Measurements from ENCODE around the gene SFMBT1. TPM values are rescaled to one million over a fixed set of nuclear protein-coding genes. Genes with fewer than 3 reads are reported as not detected.

Gene SFMBT1
- total and polyA plus RNA-seq, 9 of the 15 experiments (the other 6 are each of a cell fraction or from before 2014, with no cell fraction given), result 0.76 to 6.6 (median 3.6) TPM

DNA sequence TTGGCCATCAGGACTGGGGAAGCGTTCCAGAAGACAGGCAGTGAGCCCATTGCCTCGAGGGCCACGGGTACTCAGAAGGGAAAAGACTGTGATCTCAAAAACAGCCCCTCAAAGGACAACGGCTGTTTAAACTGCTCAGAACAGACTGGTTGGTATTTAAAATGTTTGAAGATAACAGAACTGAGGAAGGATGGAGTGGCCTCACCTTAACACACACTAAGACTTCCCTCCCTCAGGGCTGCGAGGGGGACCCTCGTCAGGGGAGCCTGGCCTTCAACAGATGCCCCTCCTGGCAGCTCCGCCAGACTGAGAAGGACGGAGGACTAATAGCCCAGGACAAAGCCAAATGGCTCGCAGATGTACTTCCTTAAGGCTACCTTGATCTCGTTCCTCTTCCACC, 151.1 kb downstream of the SFMBT1 start:
- TF ChIP-seq LEF1 (IDR thresholded peaks at IDR 0.05) (no peak), MED1 (CRISPR knock-in tag; IDR thresholded peaks at IDR 0.05; ENCODE audit: borderline replicate concordance) (no peak), CREBBP (IDR thresholded peaks at IDR 0.05; ENCODE audit: low read depth, low read length) (no peak), ZNF384 (IDR thresholded peaks at IDR 0.05; ENCODE audit: low read depth, low read length) (no peak), MEF2A (IDR thresholded peaks at IDR 0.05; ENCODE audit: control insufficient read depth, low read depth, low read length) (no peak), CEBPB (tag; IDR thresholded peaks at IDR 0.05) (no peak), XRCC3 (IDR thresholded peaks at IDR 0.05) (no peak), NONO (IDR thresholded peaks at IDR 0.05; ENCODE audit: low read depth in 2 of 2, low read length in 1 of 2) (no peak), YY1 (IDR thresholded peaks at IDR 0.05; ENCODE audit: borderline replicate concordance in 1 of 3, control insufficient read depth in 1 of 3, extremely low read depth in 1 of 3, insufficient read depth in 3 of 3, insufficient read length in 1 of 3, insufficient replicate concordance in 2 of 3, low read depth in 1 of 3, low read length in 2 of 3) (no peak), SREBF2 (CRISPR knock-in tag; IDR thresholded peaks at IDR 0.05) (no peak), ZNF143 (CRISPR knock-in tag; IDR thresholded peaks at IDR 0.05) (no peak), SUPT5H (IDR thresholded peaks at IDR 0.05) (no peak), ZNF764 (CRISPR knock-in tag; IDR thresholded peaks at IDR 0.05; ENCODE audit: low read depth) (no peak)
- TF ChIP-seq, protein P1, sequence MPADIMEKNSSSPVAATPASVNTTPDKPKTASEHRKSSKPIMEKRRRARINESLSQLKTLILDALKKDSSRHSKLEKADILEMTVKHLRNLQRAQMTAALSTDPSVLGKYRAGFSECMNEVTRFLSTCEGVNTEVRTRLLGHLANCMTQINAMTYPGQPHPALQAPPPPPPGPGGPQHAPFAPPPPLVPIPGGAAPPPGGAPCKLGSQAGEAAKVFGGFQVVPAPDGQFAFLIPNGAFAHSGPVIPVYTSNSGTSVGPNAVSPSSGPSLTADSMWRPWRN (IDR thresholded peaks at IDR 0.05; ENCODE audit: low read depth), result no peak
- TF ChIP-seq, protein P2, sequence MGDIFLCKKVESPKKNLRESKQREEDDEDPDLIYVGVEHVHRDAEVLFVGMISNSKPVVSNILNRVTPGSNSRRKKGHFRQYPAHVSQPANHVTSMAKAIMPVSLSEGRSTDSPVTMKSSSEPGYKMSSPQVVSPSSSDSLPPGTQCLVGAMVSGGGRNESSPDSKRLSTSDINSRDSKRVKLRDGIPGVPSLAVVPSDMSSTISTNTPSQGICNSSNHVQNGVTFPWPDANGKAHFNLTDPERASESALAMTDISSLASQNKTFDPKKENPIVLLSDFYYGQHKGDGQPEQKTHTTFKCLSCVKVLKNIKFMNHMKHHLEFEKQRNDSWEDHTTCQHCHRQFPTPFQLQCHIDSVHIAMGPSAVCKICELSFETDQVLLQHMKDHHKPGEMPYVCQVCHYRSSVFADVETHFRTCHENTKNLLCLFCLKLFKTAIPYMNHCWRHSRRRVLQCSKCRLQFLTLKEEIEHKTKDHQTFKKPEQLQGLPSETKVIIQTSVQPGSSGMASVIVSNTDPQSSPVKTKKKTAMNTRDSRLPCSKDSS (IDR thresholded peaks at IDR 0.05; ENCODE audit: low read depth, partially characterized antibody), result no peak
- Histone ChIP-seq H3K27me3 (ENCODE audit: control insufficient read depth in 2 of 2, insufficient read depth in 2 of 2, low read length in 2 of 2) (no peaks in the 10 kb centered on the region), H3K9me1 (ENCODE audit: control insufficient read depth, insufficient read depth, low read length) (no peaks in the 10 kb centered on the region), H3K4me2 (ENCODE audit: insufficient read depth, low read length) (no peak overlapping the region), H3K79me2 (ENCODE audit: control insufficient read depth, insufficient read depth, low read length) (no peaks in the 10 kb centered on the region), H3K9me3 (replicated peaks; ENCODE audit: control insufficient read depth, insufficient read depth, low read depth, low read length) (no peaks in the 10 kb centered on the region), H3K4me3 (no peak overlapping the region), H4K20me1 (replicated peaks; ENCODE audit: control insufficient read depth, insufficient read depth, low read length) (no peaks in the 10 kb centered on the region), H3K27ac (ENCODE audit: extremely low read depth, low read depth, low read length) (no peak overlapping the region), H3K4me1 (replicated peaks in 1 of 2; ENCODE audit: control insufficient read depth in 2 of 2, insufficient read depth in 2 of 2, low read length in 2 of 2) (peaks cover 7 to 14% of the 10 kb centered on the region in 2 experiments; a peak in 4 of 5 replicates), H2AFZ (ENCODE audit: low read depth, low read length) (no peak overlapping the region), H3K9ac (ENCODE audit: insufficient read depth in 1 of 2, low read depth in 2 of 2, low read length in 2 of 2) (no peak overlapping the region), H3K36me3 (ENCODE audit: control insufficient read depth, insufficient read depth, low read length) (no peaks in the 10 kb centered on the region)
- WGBS (ENCODE audit: insufficient coverage, low coverage, missing lambda C conversion rate), result 69% methylated on average over 6 of the region's 10 CpGs
- no peak for FAIRE-seq
- no peak for DNase-seq (ENCODE audit: extremely low read depth in 1 of 4, low spot score in 3 of 4)
- in situ Hi-C loops (cut with MboI) (no loop called here), intact Hi-C loops (cut with micrococcal nuclease) (no loop called here)
- ChIA-PET CTCF (ENCODE audit: low intra/inter-chr PET ratio) (no interaction called here), POLR2A (interaction anchor here (0.5 to 2.5 kb wide), 2 partner anchors 15 to 1302 kb away, joined by 4 to 11 read pairs; no protein-coding TSS in a partner anchor)
- BruUV-seq (replicated peaks), result no TSS peak
- no peak for ATAC-seq

Measured in K562 (cell line).